B cell (primary cell): ENCODE results near the gene CAMK2D. TPM values are rescaled to one million over a fixed set of nuclear protein-coding genes. Genes with fewer than 3 reads are reported as not detected.

Experiments used
- ATAC-seq: fragments of 200-7000 bp; cut with Tn5 transposase; one replicate; pipeline ENCODE4 v1.10.0; 2021; ENCODE audit warnings: low read depth, mild to moderate bottlenecking, moderate number of reproducible peaks, moderate library complexity
- CTCF ChIA-PET: fragments of 350-600 bp; sonication (Branson Sonifier 250); formaldehyde crosslinking; loops from one replicate; lab custom pipeline; 2021; ENCODE audit warnings: antibody characterized with exemption, inconsistent platforms; lab: Charles Lee
- POLR2A ChIA-PET: fragments of 350-600 bp; sonication (Branson Sonifier 250); formaldehyde crosslinking; loops from one replicate; lab custom pipeline; 2021; ENCODE audit warnings: antibody characterized with exemption; lab: Charles Lee
- DNase-seq: peaks from one replicate; pipeline ENCODE4 v3.0.0; 2013
- H2AFZ ChIP-seq: 2 replicates; pipeline ENCODE4 v1.6.1; 2012; ENCODE audit warnings: mild to moderate bottlenecking, low read depth, low read length; ENCODE audit not compliant: insufficient read depth, poor library complexity, severe bottlenecking
- H3K27ac ChIP-seq, 2 donors: 1 replicate in 1 of 2; 2 replicates in 1 of 2; pipeline ENCODE4 v1.5.1; 2012 to 2013; ENCODE audit warnings: low read length in 2 of 2, mild to moderate bottlenecking in 2 of 2, moderate library complexity in 1 of 2
- H3K27me3 ChIP-seq, 4 experiments: fragments of 200-600 bp in 1 of 4; sonication (generic) in 1 of 4; replicated peaks in 1 of 4; 1 replicate in 2 of 4; 2 replicates in 2 of 4; pipeline versions ENCODE4 v1.6.1 to v1.7.0; 2013 to 2016; ENCODE audit warnings: low read length in 3 of 4, mild to moderate bottlenecking in 2 of 4, mixed read lengths in 1 of 4, moderate library complexity in 1 of 4; ENCODE audit not compliant: insufficient read depth in 4 of 4, control insufficient read depth in 3 of 4; ENCODE audit errors: control extremely low read depth in 1 of 4
- H3K36me3 ChIP-seq, 2 experiments: replicated peaks in 1 of 2; 1 replicate in 1 of 2; 2 replicates in 1 of 2; pipeline versions ENCODE4 v1.6.1 to v1.7.1; 2013; ENCODE audit warnings: low read length in 1 of 2; ENCODE audit not compliant: insufficient read depth in 2 of 2, control insufficient read depth in 1 of 2; ENCODE audit errors: control extremely low read depth in 1 of 2, extremely low read depth in 1 of 2
- H3K4me1 ChIP-seq, 2 donors: fragments of 200-600 bp in 1 of 2; sonication (generic) in 1 of 2; 1 replicate in 1 of 2; 2 replicates in 1 of 2; pipeline versions ENCODE4 v1.5.1 to v1.6.1; 2013 to 2017; ENCODE audit warnings: low read length in 2 of 2; ENCODE audit not compliant: control insufficient read depth in 2 of 2, insufficient read depth in 2 of 2
- H3K4me2 ChIP-seq: replicated peaks from 2 replicates; pipeline ENCODE3; 2012; ENCODE audit warnings: mild to moderate bottlenecking, low read depth, low read length; ENCODE audit not compliant: poor library complexity, severe bottlenecking
- H3K4me3 ChIP-seq, 5 experiments: fragments of 200-600 bp in 1 of 5; sonication (generic) in 1 of 5; 1 replicate in 3 of 5; 2 replicates in 2 of 5; pipeline versions ENCODE4 v1.5.1 to v1.7.0; 2011 to 2016; ENCODE audit warnings: low read length in 4 of 5, mild to moderate bottlenecking in 4 of 5, low read depth in 2 of 5, control low read depth in 1 of 5, moderate library complexity in 1 of 5; ENCODE audit not compliant: insufficient read depth in 1 of 5; ENCODE audit errors: control extremely low read depth in 1 of 5, extremely low read depth in 1 of 5
- H3K79me2 ChIP-seq: fragments of 200-600 bp; sonication (generic); one replicate; pipeline ENCODE4 v1.6.0; 2016; ENCODE audit warnings: low read length; ENCODE audit not compliant: control insufficient read depth, insufficient read depth
- H3K9ac ChIP-seq: fragments of 200-600 bp; sonication (generic); 2 replicates; pipeline ENCODE4 v1.6.1; 2017; ENCODE audit warnings: mild to moderate bottlenecking, low read length, moderate library complexity
- H3K9me3 ChIP-seq, 3 donors: one replicate each; pipeline versions ENCODE4 v1.6.1 to v1.7.1; 2013; ENCODE audit warnings: low read length in 2 of 3; ENCODE audit not compliant: control insufficient read depth in 2 of 3, insufficient read depth in 1 of 3; ENCODE audit errors: control extremely low read depth in 1 of 3
- H4K20me1 ChIP-seq: 2 replicates; pipeline ENCODE4 v1.6.0; 2012; ENCODE audit warnings: mild to moderate bottlenecking, low read length; ENCODE audit not compliant: insufficient read depth, control insufficient read depth, poor library complexity, severe bottlenecking
- H3K27ac Mint-ChIP-seq: one replicate; pipeline ENCODE4 v1.8.0; 2021; ENCODE audit warnings: mixed read lengths
- H3K27me3 Mint-ChIP-seq: one replicate; pipeline ENCODE4 v1.8.0; 2021; ENCODE audit warnings: mixed read lengths
- H3K4me1 Mint-ChIP-seq: one replicate; pipeline ENCODE4 v1.8.0; 2021; ENCODE audit warnings: mixed read lengths
- H3K4me3 Mint-ChIP-seq: one replicate; pipeline ENCODE4 v1.8.0; 2021; ENCODE audit warnings: mixed read lengths
- H3K9me3 Mint-ChIP-seq: one replicate; pipeline ENCODE4 v1.8.0; 2022; ENCODE audit warnings: mixed read lengths; ENCODE audit not compliant: insufficient read depth
- CTCF ChIP-seq: fragments of 200-600 bp; IDR thresholded peaks from one replicate; pipeline ENCODE4 v1.8.0; 2022; ENCODE audit warnings: antibody characterized with exemption, mild to moderate bottlenecking
- EZH2 ChIP-seq: IDR thresholded peaks from 2 replicates; pipeline ENCODE4 v1.6.1; 2012; ENCODE audit warnings: borderline replicate concordance, low read depth, mild to moderate bottlenecking, moderate library complexity, low read length; ENCODE audit not compliant: insufficient read depth, poor library complexity, severe bottlenecking
- WGBS: methylation state at CpG from one replicate; pipeline ENCODE4 v1.1.5; 2013; ENCODE audit warnings: missing lambda C conversion rate; ENCODE audit not compliant: insufficient coverage; 5-methylcytosine and 5-hydroxymethylcytosine counted together
- intact Hi-C: fragments of 100-400 bp; cut with micrococcal nuclease; formaldehyde crosslinking; loops from one replicate; pipeline ENCODE4 v1.10.0; 2022
- polyA plus RNA-seq: library from polyadenylated mRNA; depleted of rRNA; stranded (reverse); fragments of >200 nt; gene quantifications from 2 replicates; pipeline ENCODE4 v1.2.3, GENCODE V29; 2012
- total RNA-seq, 2 donors: library from RNA; stranded (reverse); fragments of 120-200 nt in 1 of 2; gene quantifications; 1 replicate in 1 of 2; 2 replicates in 1 of 2; pipeline versions ENCODE4 v1.2.3 to v1.2.4, GENCODE V29; 2013 to 2022

CAMK2D gene
- total and polyA plus RNA-seq, 2 donors (not counting 1 experiment from before 2014, with no cell fraction given), result 26.3 to 57.0 TPM

- DNase-seq (no peak), ATAC-seq (no peak)
- ChIA-PET POLR2A (no interaction called here), CTCF (interaction anchor here (0.8 to 1.1 kb wide), 3 partner anchors 167 to 381 kb away, joined by 3 to 5 read pairs (median 4); no protein-coding TSS in a partner anchor)
- Histone ChIP-seq H3K79me2 (no peaks in the 10 kb centered on the region), H3K4me3 (no peak overlapping the region), H3K4me2 (no peak overlapping the region), H3K9ac (no peak overlapping the region), H3K36me3 (no peaks in the 10 kb centered on the region), H3K9me3 (peaks cover 0 to 11% (median 0%) of the 10 kb centered on the region in 3 donors), H4K20me1 (no peaks in the 10 kb centered on the region), H3K27ac (no peak overlapping the region), H3K4me1 (peaks cover 2 to 4% of the 10 kb centered on the region in 2 donors), H2AFZ (no peak overlapping the region), H3K27me3 (peaks cover 0 to 20% (median 4%) of the 10 kb centered on the region in 4 experiments)
- no peaks in the 10 kb centered on the region for H3K9me3 Mint-ChIP-seq
- no peak overlapping the region for H3K27ac Mint-ChIP-seq
- TF ChIP-seq EZH2 (no peak), CTCF (no peak)
- H3K27me3 Mint-ChIP-seq, result peaks cover 25% of the 10 kb centered on the region
- intact Hi-C loops, result no loop called here
- H3K4me1 Mint-ChIP-seq, result peaks cover 9% of the 10 kb centered on the region
- 64% methylated on average over 1 of the region's 4 CpGs for WGBS
- no peak overlapping the region for H3K4me3 Mint-ChIP-seq
Measured at GRCh38 chr4:113776016-113776415, 14.5 kb upstream of the CAMK2D start.

GRCh38 chr4:113773756-113774155 lies 12.2 kb upstream of the CAMK2D start:
- CTCF ChIA-PET, result interaction anchor here (1.0 kb wide), 1 partner anchor 12 kb away, joined by 3 read pairs; no protein-coding TSS in a partner anchor
- DNase-seq (no peak), ATAC-seq (no peak)
- H3K4me1 Mint-ChIP-seq, result peaks cover 9% of the 10 kb centered on the region
- TF ChIP-seq EZH2 (no peak), CTCF (no peak)
- H3K27me3 Mint-ChIP-seq, result peaks cover 25% of the 10 kb centered on the region
- peaks cover 2 to 4% of the 10 kb centered on the region in 2 donors for H3K4me1 ChIP-seq
- H3K4me3 ChIP-seq, result no peak overlapping the region
- no peak overlapping the region for H3K27ac ChIP-seq
- peaks cover 0 to 11% (median 0%) of the 10 kb centered on the region in 3 donors for H3K9me3 ChIP-seq
- peaks cover 0 to 20% (median 4%) of the 10 kb centered on the region in 4 experiments for H3K27me3 ChIP-seq
- H2AFZ ChIP-seq, result no peak overlapping the region
- WGBS, result no CpG with 5 or more reads among the region's 3 CpGs
- no peaks in the 10 kb centered on the region for H3K36me3 ChIP-seq
- no peaks in the 10 kb centered on the region for H4K20me1 ChIP-seq
- H3K9me3 Mint-ChIP-seq, result no peaks in the 10 kb centered on the region
- H3K79me2 ChIP-seq, result no peaks in the 10 kb centered on the region
- intact Hi-C loops, result no loop called here
- H3K27ac Mint-ChIP-seq, result no peak overlapping the region
- H3K4me3 Mint-ChIP-seq, result no peak overlapping the region
- H3K9ac ChIP-seq, result no peak overlapping the region
- POLR2A ChIA-PET, result no interaction called here
- no peak overlapping the region for H3K4me2 ChIP-seq
